Activated T-helper 1 cell treated with anti-CD3 and anti-CD28 coated beads, Interleukin-2, amount 50 U/mL, for 16 hours (primary cell): ENCODE measurements around the gene GOLT1B.
"Not testable (repeated sequence)": the region's sequence is repeated elsewhere in the genome, so short reads cannot be mapped to it uniquely, and the experiment has no call there.

ENCODE experiments used
- DNase-seq, 2 donors: peaks; one replicate each; pipeline ENCODE4 v3.0.0-alpha.2; 2020; ENCODE audit warnings: low read depth in 1 of 2, low spot score in 1 of 2

GOLT1B gene, protein sequence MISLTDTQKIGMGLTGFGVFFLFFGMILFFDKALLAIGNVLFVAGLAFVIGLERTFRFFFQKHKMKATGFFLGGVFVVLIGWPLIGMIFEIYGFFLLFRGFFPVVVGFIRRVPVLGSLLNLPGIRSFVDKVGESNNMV

DNA sequence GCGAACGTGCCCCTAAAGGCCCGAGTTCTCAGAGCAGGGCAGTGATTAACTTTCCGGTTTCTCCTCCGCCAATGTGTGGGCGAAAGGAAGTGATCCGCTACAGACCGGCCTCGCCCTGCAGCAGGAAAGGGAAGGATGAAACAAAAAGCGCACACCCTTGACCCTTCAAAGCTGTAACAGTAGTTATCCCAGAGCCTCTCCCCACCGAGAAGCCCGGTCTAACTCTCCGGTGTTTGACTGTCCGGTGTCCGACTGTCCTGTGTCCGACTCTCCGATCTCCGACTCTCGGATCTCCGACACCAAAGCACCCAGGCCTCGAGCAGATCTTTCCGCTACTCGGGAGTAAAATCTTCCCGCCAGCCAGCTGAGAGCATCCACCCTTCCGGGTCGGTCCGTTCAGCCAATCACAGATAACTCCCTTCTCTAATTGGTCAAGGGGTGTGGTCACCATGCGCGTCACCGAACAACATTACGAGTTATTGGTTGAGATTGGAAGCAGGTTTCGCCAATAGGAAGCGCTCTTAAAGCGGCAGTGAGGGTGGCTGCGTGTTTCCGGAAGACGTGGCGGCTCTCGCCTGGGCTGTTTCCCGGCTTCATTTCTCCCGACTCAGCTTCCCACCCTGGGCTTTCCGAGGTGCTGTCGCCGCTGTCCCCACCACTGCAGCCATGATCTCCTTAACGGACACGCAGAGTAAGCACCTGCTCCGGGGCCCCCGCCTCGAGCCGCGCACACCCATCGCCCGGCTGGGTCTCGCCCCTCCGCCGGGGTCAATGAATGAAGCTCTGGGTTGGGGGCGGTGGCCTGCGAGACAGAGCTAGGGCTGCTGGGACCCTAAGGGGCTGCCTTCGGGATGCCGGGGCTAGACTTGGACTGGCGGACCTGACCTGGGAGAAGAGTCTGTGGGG, at the start of gene GOLT1B, which contains the start of gene RECQL:
Gene GOLT1B (plus strand): TSS at position 532 of the 906 bp plus-strand sequence. CDS start 135 bp downstream, at position 667.
Gene RECQL (minus strand): TSS at position 378 of the 906 bp plus-strand sequence. CDS start 2,065 bp downstream, outside the sequence.
- DNase-seq, result peak; percentile 67 to 79

- DNase-seq, result no peak
Measured at GRCh38 chr12:21453312-21453852, 48.2 kb upstream of the GOLT1B start.

- peak in 1 of 2 donors; percentile 9 for DNase-seq
Measured at GRCh38 chr12:21456291-21456780, 45.3 kb upstream of the GOLT1B start.

- no peak for DNase-seq
Measured at GRCh38 chr12:21459474-21459873, 42.1 kb upstream of the GOLT1B start.

DNA sequence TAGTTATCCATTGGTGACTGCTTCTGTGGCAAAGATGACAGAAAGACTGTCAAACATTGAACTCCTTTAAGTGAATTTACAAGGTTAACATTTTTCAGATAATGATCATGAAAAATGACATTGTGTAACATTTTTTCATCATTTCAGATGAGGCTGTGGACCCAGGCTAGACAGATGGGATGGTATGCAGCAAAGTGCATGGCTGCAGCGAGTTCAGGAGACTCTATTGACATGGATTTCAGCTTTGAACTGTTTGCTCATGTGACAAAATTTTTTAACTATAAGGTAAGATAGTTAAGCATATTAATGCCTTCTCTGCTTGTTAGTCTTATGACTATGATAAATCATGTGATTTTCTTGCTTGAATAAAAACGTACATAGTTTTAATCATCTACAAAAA, 34.3 kb upstream of the GOLT1B start:
- not testable (repeated sequence) for DNase-seq

- DNase-seq, result no peak
Measured at GRCh38 chr12:21471294-21471693, 30.3 kb upstream of the GOLT1B start.

- DNase-seq, result no peak
Measured at GRCh38 chr12:21472197-21472823, 29.3 kb upstream of the GOLT1B start.

- no peak for DNase-seq
Measured at GRCh38 chr12:21475552-21475951, 26.0 kb upstream of the GOLT1B start.

GRCh38 chr12:21476949-21477348, 24.6 kb upstream of the GOLT1B start:
- DNase-seq, result no peak

GRCh38 chr12:21478756-21479455, 22.7 kb upstream of the GOLT1B start:
- DNase-seq, result no peak

DNA sequence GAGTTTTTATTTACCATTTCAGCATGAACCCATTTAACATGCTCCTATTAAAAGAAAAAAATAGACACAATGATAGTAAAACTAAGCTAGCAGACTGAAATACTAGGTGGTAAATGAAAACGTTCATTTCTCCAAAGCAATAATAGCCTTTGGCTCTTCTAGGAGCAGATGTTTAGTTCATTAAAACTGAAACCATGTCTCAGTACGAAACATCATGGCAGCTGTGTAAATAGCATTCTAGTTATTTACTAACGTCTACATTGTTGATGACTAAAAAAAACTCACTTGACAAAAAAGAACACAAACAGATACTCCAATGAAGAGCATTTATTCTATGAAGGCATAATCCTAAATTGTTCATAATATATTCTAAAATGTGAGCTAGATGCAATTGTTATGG, 18.1 kb upstream of the GOLT1B start:
- no peak for DNase-seq

GRCh38 chr12:21485998-21486397, 15.6 kb upstream of the GOLT1B start:
- no peak for DNase-seq

- no peak for DNase-seq
Measured at GRCh38 chr12:21499765-21500164, 1.8 kb upstream of the GOLT1B start.

- DNase-seq, result no peak
Measured at GRCh38 chr12:21500786-21501257, 767 bp upstream of the GOLT1B start.

DNA sequence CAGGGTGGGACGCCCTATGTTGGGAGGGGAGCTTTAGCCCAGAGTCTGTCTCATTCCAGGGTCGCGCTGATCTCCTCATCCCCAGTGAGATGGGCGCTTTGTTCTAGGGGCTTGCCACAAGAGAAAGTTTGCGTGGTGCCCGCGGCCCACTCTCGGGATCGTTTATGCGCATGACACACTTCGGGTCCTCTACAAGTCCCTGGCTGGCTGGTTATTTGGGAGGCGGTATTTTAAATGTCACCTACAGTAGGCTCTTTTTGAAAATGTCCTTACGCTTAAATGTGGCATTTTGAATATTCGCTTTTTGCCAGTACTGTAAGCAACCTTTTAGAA, 541 bp downstream of the GOLT1B start:
- peak; percentile 5 to 20 for DNase-seq

- DNase-seq, result no peak
Measured at GRCh38 chr12:21502872-21503271, 1.3 kb downstream of the GOLT1B start.

GRCh38 chr12:21505888-21506287, 4.3 kb downstream of the GOLT1B start:
- DNase-seq, result no peak

GRCh38 chr12:21507849-21508248, 6.3 kb downstream of the GOLT1B start:
- DNase-seq, result no peak

GRCh38 chr12:21509768-21510167, 8.2 kb downstream of the GOLT1B start:
- DNase-seq, result no peak

GRCh38 chr12:21516281-21516680, 14.7 kb downstream of the GOLT1B start:
- no peak for DNase-seq

DNA sequence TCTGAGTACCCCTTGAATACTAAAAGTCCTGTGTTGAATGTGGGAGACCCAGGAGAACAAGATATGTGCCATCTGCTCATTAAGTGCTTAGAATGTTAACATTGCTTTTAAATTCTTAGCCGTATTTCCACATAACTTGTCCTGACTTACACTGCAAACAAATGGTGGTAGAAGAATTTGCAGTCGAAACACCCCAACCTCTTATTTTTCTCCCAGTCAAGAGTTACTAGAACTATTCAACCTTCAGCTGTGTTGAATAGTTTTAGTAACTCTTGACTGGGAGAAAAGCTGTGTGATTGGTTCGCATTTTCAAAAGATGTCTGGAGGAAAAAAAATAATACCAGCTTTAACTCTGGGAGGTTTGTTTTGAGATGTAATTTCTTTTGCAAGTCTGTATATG, 16.9 kb downstream of the GOLT1B start:
- no peak for DNase-seq
